ENCODE data around the gene UBL7. TPM values are rescaled to one million over a fixed set of nuclear protein-coding genes. Genes with fewer than 3 reads are reported as not detected.
A peak's percentile ranks its signal among the peaks of the same experiment; 100 is the strongest.

The UBL7 gene
- polyA plus RNA-seq, 1 donor from 2014 or later: 70.7 TPM

GRCh38 chr15:74408385-74408784 is 52.6 kb downstream of the UBL7 start:
- Histone ChIP-seq H4K20me1 (ENCODE audit: insufficient read depth) (no peaks in the 10 kb centered on the region), H3K4me2 (ENCODE audit: low read length) (no peak overlapping the region), H3K36me3 (ENCODE audit: insufficient read depth, low read length) (no peaks in the 10 kb centered on the region), H3F3A (ENCODE audit: insufficient read depth, low read length, poor library complexity, severe bottlenecking) (no peaks in the 10 kb centered on the region), H3K4me3 (ENCODE audit: low read length) (no peak overlapping the region), H3K27ac (ENCODE audit: low read length) (no peak overlapping the region), H3K79me2 (replicated peaks; ENCODE audit: insufficient read depth, low read length) (no peaks in the 10 kb centered on the region), H3K27me3 (ENCODE audit: insufficient read depth, low read depth, low read length) (no peaks in the 10 kb centered on the region), H3K9me2 (ENCODE audit: insufficient read depth, low read length) (no peaks in the 10 kb centered on the region), H3K9me3 (ENCODE audit: low read length) (no peaks in the 10 kb centered on the region), H3K9ac (ENCODE audit: low read length) (no peak overlapping the region), H2AFZ (ENCODE audit: low read depth, low read length) (no peak overlapping the region)
- TF ChIP-seq SMC3 (conservative IDR thresholded peaks at IDR 0.05; ENCODE audit: poor library complexity): no peak

- Histone ChIP-seq H3K79me2 (replicated peaks; ENCODE audit: insufficient read depth, low read length) (no peaks in the 10 kb centered on the region), H3K27me3 (ENCODE audit: insufficient read depth, low read depth, low read length) (no peaks in the 10 kb centered on the region), H4K20me1 (ENCODE audit: insufficient read depth) (no peaks in the 10 kb centered on the region), H3K4me3 (ENCODE audit: low read length) (no peak overlapping the region), H3K9me3 (ENCODE audit: low read length) (no peaks in the 10 kb centered on the region), H3K9ac (ENCODE audit: low read length) (no peak overlapping the region), H3K27ac (ENCODE audit: low read length) (no peak overlapping the region), H3K4me2 (ENCODE audit: low read length) (no peak overlapping the region), H3K36me3 (ENCODE audit: insufficient read depth, low read length) (no peaks in the 10 kb centered on the region), H3K9me2 (ENCODE audit: insufficient read depth, low read length) (no peaks in the 10 kb centered on the region), H2AFZ (ENCODE audit: low read depth, low read length) (no peak overlapping the region), H3F3A (ENCODE audit: insufficient read depth, low read length, poor library complexity, severe bottlenecking) (no peaks in the 10 kb centered on the region)
- TF ChIP-seq CTCF (IDR thresholded peaks at IDR 0.05; ENCODE audit: poor library complexity, severe bottlenecking) (no peak), EZH2 (IDR thresholded peaks at IDR 0.05; ENCODE audit: borderline replicate concordance, insufficient read depth, low read length, poor library complexity, severe bottlenecking) (no peak), POLR2AphosphoS5 (IDR thresholded peaks at IDR 0.05) (peak; percentile 9), REST (IDR thresholded peaks at IDR 0.05; ENCODE audit: borderline replicate concordance) (peak; percentile 43), RAD21 (conservative IDR thresholded peaks at IDR 0.05) (no peak)
These were observed 53.8 kb downstream of the UBL7 start for GRCh38 chr15:74406992-74407705.

- Histone ChIP-seq H3K36me3 (ENCODE audit: insufficient read depth, low read length) (no peaks in the 10 kb centered on the region), H3K9ac (ENCODE audit: low read length) (no peak overlapping the region), H3K27me3 (ENCODE audit: insufficient read depth, low read depth, low read length) (no peaks in the 10 kb centered on the region), H3K4me3 (ENCODE audit: low read length) (no peak overlapping the region), H3K27ac (ENCODE audit: low read length) (no peak overlapping the region), H3K4me2 (ENCODE audit: low read length) (no peak overlapping the region), H3K9me3 (ENCODE audit: low read length) (no peaks in the 10 kb centered on the region), H3K9me2 (ENCODE audit: insufficient read depth, low read length) (no peaks in the 10 kb centered on the region), H3K79me2 (replicated peaks; ENCODE audit: insufficient read depth, low read length) (no peaks in the 10 kb centered on the region), H2AFZ (ENCODE audit: low read depth, low read length) (no peak overlapping the region), H4K20me1 (ENCODE audit: insufficient read depth) (no peaks in the 10 kb centered on the region), H3F3A (ENCODE audit: insufficient read depth, low read length, poor library complexity, severe bottlenecking) (no peaks in the 10 kb centered on the region)
- TF ChIP-seq EZH2 (IDR thresholded peaks at IDR 0.05; ENCODE audit: borderline replicate concordance, insufficient read depth, low read length, poor library complexity, severe bottlenecking): no peak
- TF ChIP-seq SMC3 (conservative IDR thresholded peaks at IDR 0.05; ENCODE audit: poor library complexity): no peak
- no peak for TF ChIP-seq CTCF (IDR thresholded peaks at IDR 0.05; ENCODE audit: poor library complexity, severe bottlenecking)
- TF ChIP-seq REST (IDR thresholded peaks at IDR 0.05; ENCODE audit: borderline replicate concordance): no peak
These were observed 54.4 kb downstream of the UBL7 start for GRCh38 chr15:74406517-74406916.

Measured in neural cell (in vitro differentiated cells).